ENCODE data around the gene CCPG1. TPM values are rescaled to one million over a fixed set of nuclear protein-coding genes. Genes with fewer than 3 reads are reported as not detected.

Gene CCPG1
- total RNA-seq, 2 donors from 2014 or later = 8.7 to 10.9 TPM

DNA sequence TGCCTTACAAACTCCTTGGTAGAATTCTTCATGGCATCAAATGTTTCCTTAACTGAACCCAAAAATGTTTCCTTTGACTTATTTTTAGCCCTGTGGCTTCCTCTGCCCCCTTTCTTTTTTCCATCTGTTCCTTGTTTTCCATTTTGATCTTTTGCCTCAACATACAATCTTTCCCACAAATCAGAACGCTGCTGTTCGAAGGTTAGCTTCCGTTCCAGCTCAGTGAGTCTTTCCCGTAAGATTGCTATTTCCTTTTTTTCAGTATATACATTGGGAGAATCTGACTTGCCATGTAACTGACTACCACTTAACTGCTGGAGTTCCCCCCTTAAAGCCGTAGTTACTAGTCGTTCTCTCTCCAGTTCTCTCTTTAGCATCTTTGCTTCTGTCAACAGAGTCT, 47.9 kb downstream of the CCPG1 start:
- H3K27ac Mint-ChIP-seq = peak overlapping the region; percentile 28
- H3K9me3 Mint-ChIP-seq = no peaks in the 10 kb centered on the region
- ATAC-seq (replicated peaks) = no peak

DNA sequence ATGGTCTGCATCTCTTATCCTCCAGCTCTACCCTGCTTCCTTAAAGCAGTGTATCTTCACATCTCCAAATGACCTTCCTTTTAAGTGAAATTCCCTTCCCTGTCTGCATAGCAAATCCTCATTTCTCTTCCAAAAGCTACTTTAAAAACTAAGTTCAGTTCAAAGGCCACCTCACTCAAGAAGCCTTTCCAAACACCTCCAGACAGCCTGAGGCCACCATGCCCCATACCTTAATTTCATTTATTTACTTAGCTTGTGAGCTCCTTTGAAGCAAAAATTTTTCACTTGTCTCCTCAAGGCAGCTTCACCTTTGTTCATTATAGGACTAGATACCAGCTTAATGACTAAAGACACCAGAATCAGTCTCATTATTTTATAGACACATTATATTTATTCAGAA, 49.7 kb downstream of the CCPG1 start:
- ATAC-seq (replicated peaks) = no peak
- no peaks in the 10 kb centered on the region for H3K27me3 Mint-ChIP-seq
- peak overlapping the region; percentile 42 for H3K27ac Mint-ChIP-seq
- no peaks in the 10 kb centered on the region for H3K4me1 Mint-ChIP-seq
- H3K4me3 Mint-ChIP-seq = no peak overlapping the region
- no peaks in the 10 kb centered on the region for H3K9me3 Mint-ChIP-seq
- H3K36me3 Mint-ChIP-seq (ENCODE audit: low read depth) = peaks cover 67% of the 10 kb centered on the region

More for the DNA sequence above, 47.9 kb downstream of the CCPG1 start:
- no peaks in the 10 kb centered on the region for H3K27me3 Mint-ChIP-seq
- no peaks in the 10 kb centered on the region for H3K4me1 Mint-ChIP-seq
- H3K36me3 Mint-ChIP-seq (ENCODE audit: low read depth) = peaks cover 63% of the 10 kb centered on the region
- H3K4me3 Mint-ChIP-seq = no peak overlapping the region

DNA sequence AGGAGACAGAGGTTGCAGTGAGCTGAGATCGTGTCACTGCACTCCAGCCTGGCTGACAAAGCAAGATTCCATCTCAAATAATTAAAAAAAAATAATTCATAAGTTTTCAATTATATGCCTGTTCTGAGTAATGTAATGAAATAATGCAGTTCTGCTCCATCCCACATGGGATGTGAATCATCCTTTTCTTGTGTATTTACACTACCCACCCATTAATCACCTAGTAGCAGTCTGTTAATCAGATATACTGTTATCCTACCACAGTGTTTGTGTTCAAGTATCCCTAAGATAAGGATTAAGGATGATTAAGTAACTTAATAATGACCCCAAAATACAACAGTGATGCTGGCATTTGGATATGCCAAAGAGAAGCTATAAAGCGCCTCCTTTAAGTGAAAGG, 50.4 kb downstream of the CCPG1 start:
- Mint-ChIP-seq H3K9me3 (no peaks in the 10 kb centered on the region), H3K27me3 (no peaks in the 10 kb centered on the region), H3K4me3 (no peak overlapping the region), H3K4me1 (no peaks in the 10 kb centered on the region), H3K36me3 (ENCODE audit: low read depth) (peaks cover 72% of the 10 kb centered on the region), H3K27ac (no peak overlapping the region)
- no peak for ATAC-seq (replicated peaks)

DNA sequence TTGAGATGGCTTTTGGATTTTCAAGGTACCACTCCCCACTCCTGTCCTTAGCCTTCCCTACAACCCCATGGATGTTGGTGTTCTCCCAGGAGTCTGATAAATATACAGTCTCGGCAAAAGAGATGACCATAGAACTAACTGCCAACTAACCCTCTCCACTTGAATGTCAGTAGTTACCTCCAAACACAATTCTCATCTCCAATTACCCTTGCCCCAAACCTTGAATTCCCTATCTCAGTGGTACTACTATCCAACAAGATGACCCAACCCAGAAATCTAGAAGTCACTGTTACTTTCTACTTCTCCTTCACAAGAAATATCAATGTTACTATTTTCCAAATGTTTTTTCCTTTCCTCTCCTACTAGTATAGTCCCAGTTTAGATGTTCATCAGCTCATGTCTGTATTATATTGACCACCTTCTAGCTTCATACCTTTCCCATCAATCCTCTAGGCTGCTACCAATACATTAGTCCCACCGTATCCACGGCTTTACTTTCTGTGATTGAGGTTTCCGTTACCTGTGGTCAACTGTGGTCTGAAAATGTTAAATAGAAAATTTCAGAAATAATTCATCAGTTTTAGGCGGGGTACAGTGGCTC, 51.1 kb downstream of the CCPG1 start:
- Mint-ChIP-seq H3K9me3 (no peaks in the 10 kb centered on the region), H3K27ac (no peak overlapping the region), H3K4me3 (no peak overlapping the region), H3K4me1 (no peaks in the 10 kb centered on the region), H3K36me3 (ENCODE audit: low read depth) (peaks cover 78% of the 10 kb centered on the region), H3K27me3 (no peaks in the 10 kb centered on the region)
- no peak for ATAC-seq (replicated peaks)

DNA sequence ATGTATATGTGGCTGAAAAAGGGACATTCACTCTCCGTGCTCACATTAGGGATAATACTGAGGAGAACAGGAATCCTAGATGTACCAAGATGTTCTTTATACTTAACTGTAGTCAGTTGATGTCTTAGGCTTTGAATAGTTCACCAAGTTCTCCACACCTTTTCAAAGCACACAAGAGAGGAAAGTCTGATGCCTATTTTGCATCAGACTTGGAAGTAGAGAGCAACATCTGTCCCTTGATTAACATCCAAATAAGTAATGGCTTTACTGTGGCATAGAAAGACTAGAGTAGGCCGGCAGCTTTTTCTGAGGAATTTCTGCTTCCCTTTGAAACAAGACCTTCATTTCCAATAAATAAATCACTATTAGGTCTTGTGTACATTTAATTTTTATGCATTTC, 55.1 kb downstream of the CCPG1 start:
- H3K9me3 Mint-ChIP-seq = no peaks in the 10 kb centered on the region
- H3K27ac Mint-ChIP-seq = no peak overlapping the region
- H3K36me3 Mint-ChIP-seq (ENCODE audit: low read depth) = peaks cover 88% of the 10 kb centered on the region
- H3K27me3 Mint-ChIP-seq = no peaks in the 10 kb centered on the region
- no peak overlapping the region for H3K4me3 Mint-ChIP-seq
- H3K4me1 Mint-ChIP-seq = no peaks in the 10 kb centered on the region
- ATAC-seq (replicated peaks) = no peak

DNA sequence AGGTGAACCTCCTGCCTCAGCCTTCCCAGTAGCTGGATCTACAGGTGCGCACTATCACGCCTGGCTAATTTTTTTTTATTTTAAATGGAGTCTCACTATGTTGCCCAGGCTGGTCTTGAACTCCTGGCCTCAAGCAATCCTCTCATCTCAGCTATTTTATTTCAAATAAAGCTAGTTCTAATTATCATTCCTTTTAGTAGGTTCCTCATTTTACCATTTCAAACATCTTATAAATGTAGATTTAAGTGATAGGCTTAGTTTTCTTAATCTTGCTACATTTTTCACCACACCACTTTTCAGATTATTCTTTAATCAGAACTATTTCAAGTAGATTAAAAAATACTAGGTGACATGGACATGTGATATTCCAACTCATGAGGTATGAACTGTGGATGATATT, 58.9 kb downstream of the CCPG1 start:
- ATAC-seq (replicated peaks) = no peak
- Mint-ChIP-seq H3K4me3 (no peak overlapping the region), H3K4me1 (no peaks in the 10 kb centered on the region), H3K27me3 (no peaks in the 10 kb centered on the region), H3K27ac (no peak overlapping the region), H3K36me3 (ENCODE audit: low read depth) (peaks cover 83% of the 10 kb centered on the region), H3K9me3 (no peaks in the 10 kb centered on the region)

DNA sequence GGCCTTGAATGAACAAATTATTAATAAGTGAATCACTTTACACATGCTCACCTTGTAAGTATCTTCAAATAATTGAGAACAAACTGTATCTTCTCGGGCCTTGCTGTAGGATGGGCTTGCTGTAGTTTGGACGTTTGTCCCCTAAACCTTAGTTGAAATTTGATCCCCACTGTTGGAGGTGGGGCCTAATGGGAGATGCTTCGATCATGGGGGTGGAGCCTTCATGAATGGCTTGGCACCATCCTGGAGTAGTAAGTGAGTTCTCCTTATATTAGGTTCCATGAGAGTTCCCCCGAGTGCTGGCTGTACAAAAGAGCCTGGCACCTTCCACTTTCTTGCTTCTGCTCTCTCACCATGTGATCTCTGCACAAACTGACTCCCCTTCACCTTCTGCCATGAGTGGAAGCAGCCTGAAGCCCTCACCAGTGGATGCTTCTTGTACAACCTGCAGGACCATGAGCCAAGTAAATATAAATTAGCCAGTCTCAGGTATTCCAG, 59.8 kb downstream of the CCPG1 start:
- H3K27me3 Mint-ChIP-seq = no peaks in the 10 kb centered on the region
- H3K4me3 Mint-ChIP-seq = no peak overlapping the region
- no peak for ATAC-seq (replicated peaks)
- H3K4me1 Mint-ChIP-seq = no peaks in the 10 kb centered on the region
- H3K9me3 Mint-ChIP-seq = no peaks in the 10 kb centered on the region
- H3K27ac Mint-ChIP-seq = no peak overlapping the region
- H3K36me3 Mint-ChIP-seq (ENCODE audit: low read depth) = peaks cover 88% of the 10 kb centered on the region

DNA sequence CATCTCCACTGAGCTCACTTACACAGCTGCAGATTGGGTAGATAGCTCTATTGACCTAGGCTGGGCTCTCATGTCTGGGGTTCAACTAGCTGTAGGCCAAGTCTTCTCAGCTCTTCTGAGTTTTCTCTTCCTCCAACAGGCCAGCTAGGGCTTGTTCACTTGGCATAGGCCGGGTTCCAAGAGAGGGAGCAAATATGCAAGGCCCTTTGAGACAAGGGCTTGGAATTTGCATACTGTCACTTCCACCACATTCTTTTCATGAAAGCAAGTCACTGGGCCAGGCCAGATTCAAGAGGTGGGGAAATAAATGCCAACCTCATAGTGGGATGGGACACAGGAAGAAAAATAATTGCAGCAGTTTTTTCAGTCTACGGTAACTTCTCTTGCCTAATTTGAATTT, 64.0 kb downstream of the CCPG1 start:
- Mint-ChIP-seq H3K4me3 (no peak overlapping the region), H3K9me3 (no peaks in the 10 kb centered on the region), H3K27ac (peak overlapping the region; percentile 33), H3K4me1 (no peaks in the 10 kb centered on the region), H3K27me3 (no peaks in the 10 kb centered on the region), H3K36me3 (ENCODE audit: low read depth) (peaks cover 73% of the 10 kb centered on the region)
- no peak for ATAC-seq (replicated peaks)

DNA sequence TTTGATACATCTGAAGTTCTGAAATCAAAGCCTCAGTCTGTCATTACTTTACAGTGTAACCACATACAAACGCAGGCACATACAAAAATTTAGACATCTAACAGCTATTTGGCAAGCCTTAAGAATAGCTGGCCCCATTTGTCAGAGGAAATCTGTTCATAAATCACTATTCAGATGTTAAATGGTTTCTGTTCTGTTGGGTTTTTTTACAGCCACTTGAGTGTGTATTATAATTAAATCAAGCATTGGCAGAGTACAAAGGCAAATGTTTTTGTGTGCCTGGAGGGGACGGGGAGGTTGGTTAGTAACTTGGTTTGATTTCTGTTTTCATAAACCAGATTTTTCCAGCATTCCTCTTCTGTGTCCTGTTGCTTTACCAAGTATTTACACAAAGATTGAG, 65.0 kb downstream of the CCPG1 start:
- Mint-ChIP-seq H3K27ac (no peak overlapping the region), H3K27me3 (no peaks in the 10 kb centered on the region), H3K36me3 (ENCODE audit: low read depth) (peaks cover 75% of the 10 kb centered on the region), H3K4me1 (no peaks in the 10 kb centered on the region), H3K4me3 (no peak overlapping the region), H3K9me3 (no peaks in the 10 kb centered on the region)
- ATAC-seq (replicated peaks) = no peak

DNA sequence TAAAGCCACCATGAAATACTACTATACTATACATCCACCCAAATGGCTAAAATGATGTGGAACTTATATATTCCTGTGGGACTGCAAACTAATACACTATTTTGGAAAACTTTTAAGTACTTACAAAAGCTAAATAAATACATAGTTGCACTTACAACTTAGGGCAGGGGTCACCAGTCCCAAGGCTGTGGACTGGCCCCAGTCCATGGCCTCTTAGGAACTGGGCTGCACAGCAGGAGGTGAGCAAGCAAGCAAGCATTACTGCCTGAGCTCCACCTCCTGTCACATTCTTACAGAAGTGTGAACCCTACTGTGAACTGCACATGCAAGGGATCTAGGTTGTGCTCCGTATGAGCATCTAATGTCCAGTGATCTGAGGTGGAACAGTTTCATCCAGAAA, 71.0 kb downstream of the CCPG1 start:
- ATAC-seq (replicated peaks) = no peak
- peaks cover 67% of the 10 kb centered on the region for H3K36me3 Mint-ChIP-seq (ENCODE audit: low read depth)
- H3K27me3 Mint-ChIP-seq = no peaks in the 10 kb centered on the region
- no peaks in the 10 kb centered on the region for H3K9me3 Mint-ChIP-seq
- no peaks in the 10 kb centered on the region for H3K4me1 Mint-ChIP-seq
- no peak overlapping the region for H3K4me3 Mint-ChIP-seq
- H3K27ac Mint-ChIP-seq = no peak overlapping the region

DNA sequence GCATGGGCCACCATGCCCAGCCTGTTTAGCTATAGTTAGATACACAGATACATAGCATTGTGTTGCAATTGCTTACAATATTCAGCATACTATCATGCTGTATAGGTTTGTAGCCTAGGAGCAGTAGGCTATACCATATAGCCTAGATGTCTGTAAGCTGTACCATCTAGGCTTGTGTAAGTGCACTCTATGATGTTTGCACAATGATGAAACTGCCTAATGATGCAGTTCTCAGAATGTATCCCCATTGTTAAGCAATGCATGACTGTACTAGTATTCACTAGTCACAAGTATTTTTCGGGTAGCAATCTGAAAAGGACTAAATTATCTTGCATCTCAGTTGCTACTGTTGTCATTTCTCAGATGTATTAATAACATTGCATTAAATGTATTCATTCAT, 73.2 kb downstream of the CCPG1 start:
- no peaks in the 10 kb centered on the region for H3K9me3 Mint-ChIP-seq
- H3K4me3 Mint-ChIP-seq = no peak overlapping the region
- H3K36me3 Mint-ChIP-seq (ENCODE audit: low read depth) = peaks cover 77% of the 10 kb centered on the region
- ATAC-seq (replicated peaks) = no peak
- no peaks in the 10 kb centered on the region for H3K4me1 Mint-ChIP-seq
- H3K27ac Mint-ChIP-seq = peak overlapping the region; percentile 48
- no peaks in the 10 kb centered on the region for H3K27me3 Mint-ChIP-seq

DNA sequence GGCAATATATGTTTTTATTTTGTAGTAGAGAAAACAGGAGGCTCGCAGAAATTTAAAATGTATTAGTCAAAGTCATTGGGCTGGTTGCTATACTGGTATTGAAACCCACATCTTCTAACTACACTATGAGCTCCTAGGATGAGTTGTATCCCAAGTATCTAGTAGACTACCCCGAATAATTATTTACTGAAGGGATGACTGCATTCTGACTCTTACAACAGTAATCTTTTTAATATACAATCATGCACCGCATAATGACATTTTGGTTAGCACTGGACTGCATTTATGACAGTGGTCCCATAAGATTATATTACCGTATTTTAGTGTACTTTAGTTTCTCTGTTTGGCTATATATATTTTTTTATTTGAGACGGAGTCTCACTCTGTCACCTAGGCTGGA, 73.8 kb downstream of the CCPG1 start:
- no peak for ATAC-seq (replicated peaks)
- Mint-ChIP-seq H3K9me3 (no peaks in the 10 kb centered on the region), H3K36me3 (ENCODE audit: low read depth) (peaks cover 77% of the 10 kb centered on the region), H3K4me3 (no peak overlapping the region), H3K4me1 (no peaks in the 10 kb centered on the region), H3K27ac (no peak overlapping the region), H3K27me3 (no peaks in the 10 kb centered on the region)

DNA sequence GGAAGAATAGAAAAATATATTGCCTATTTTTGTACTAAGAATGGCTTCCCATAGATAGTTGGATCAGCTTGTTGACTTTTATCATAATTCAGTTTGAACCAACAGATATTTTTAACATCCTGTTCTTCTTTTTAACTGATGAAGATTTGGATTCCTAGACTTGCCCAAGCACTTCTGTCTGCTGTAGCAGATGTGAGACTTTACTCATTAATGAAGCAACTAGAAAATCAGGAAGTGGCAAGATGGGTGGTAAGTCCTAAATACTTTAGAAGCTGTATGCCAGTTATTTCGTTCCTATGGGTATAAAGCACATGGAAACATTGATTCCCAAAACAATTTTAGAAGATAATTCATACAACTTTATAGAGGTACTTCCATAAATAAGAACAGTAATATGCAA, 80.8 kb downstream of the CCPG1 start:
- peaks cover 13% of the 10 kb centered on the region for H3K4me1 Mint-ChIP-seq
- H3K4me3 Mint-ChIP-seq = no peak overlapping the region
- no peaks in the 10 kb centered on the region for H3K9me3 Mint-ChIP-seq
- H3K36me3 Mint-ChIP-seq (ENCODE audit: low read depth) = peaks cover 64% of the 10 kb centered on the region
- no peak for ATAC-seq (replicated peaks)
- H3K27ac Mint-ChIP-seq = no peak overlapping the region
- H3K27me3 Mint-ChIP-seq = no peaks in the 10 kb centered on the region

DNA sequence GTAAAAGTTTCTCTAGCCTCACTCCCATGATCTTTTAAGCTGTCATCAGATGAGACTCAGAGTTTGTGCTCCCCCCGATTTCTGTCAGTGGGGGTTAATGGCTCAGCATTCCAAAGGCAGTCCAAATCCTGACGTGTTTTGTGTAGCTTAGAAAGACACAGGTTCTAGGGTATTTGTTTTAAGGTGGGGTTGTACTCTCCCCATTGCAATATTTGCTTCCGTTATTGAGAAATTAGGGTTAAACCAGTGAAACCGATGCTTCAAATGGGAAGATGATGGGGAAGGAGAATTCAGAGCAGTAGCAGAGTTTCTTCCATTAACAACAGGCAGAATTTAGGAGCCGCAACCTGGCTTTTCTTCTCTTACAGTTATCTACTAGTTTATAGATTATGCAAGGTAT, 85.7 kb downstream of the CCPG1 start:
- Mint-ChIP-seq H3K4me3 (peak overlapping the region; percentile 28), H3K27me3 (no peaks in the 10 kb centered on the region), H3K36me3 (ENCODE audit: low read depth) (peaks cover 40% of the 10 kb centered on the region), H3K4me1 (peaks cover 26% of the 10 kb centered on the region), H3K27ac (no peak overlapping the region), H3K9me3 (no peaks in the 10 kb centered on the region)
- ATAC-seq (replicated peaks) = no peak

DNA sequence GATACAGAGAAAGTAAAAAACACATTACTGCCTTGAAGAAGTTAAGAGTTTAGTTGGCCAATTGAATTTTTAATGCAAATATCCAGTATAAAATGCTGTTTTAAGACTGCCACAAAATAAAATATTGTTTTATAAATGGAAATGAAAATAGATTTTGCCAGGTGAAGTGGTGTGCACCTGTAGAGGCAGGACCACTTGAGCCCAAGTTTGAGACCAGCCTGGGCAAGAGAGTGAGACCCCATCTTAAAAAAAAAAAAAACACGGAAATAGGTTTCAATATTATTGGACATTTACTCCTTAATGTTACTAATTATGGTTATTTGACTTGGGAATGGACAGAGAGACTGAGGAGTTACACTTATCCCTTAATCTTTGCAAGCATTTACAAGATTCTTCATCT, 87.2 kb downstream of the CCPG1 start:
- no peak for ATAC-seq (replicated peaks)
- no peaks in the 10 kb centered on the region for H3K9me3 Mint-ChIP-seq
- H3K36me3 Mint-ChIP-seq (ENCODE audit: low read depth) = peaks cover 45% of the 10 kb centered on the region
- no peaks in the 10 kb centered on the region for H3K27me3 Mint-ChIP-seq
- H3K27ac Mint-ChIP-seq = no peak overlapping the region
- H3K4me1 Mint-ChIP-seq = peaks cover 33% of the 10 kb centered on the region
- peak overlapping the region; percentile 39 for H3K4me3 Mint-ChIP-seq

DNA sequence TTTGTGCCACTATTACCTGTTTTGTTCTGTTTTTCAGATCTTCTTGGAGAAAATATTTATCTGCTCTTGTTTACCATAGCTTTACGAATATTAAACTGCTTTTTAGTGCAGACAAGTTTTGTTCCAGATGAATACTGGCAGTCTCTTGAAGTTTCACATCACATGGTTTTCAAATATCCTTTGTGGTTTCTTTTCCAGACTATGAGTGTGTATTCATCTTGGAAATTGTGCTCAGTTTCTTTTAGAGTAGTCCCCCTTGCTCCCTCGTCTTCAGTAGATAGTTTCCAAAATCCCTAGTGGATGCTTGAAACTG, 88.0 kb downstream of the CCPG1 start:
- Mint-ChIP-seq H3K27me3 (no peaks in the 10 kb centered on the region), H3K27ac (peak overlapping the region; percentile 100), H3K36me3 (ENCODE audit: low read depth) (peaks cover 46% of the 10 kb centered on the region), H3K4me3 (peak overlapping the region; percentile 100), H3K9me3 (no peaks in the 10 kb centered on the region), H3K4me1 (peaks cover 37% of the 10 kb centered on the region)
- no peak for ATAC-seq (replicated peaks)

All from activated T-helper 17 cell treated with anti-CD3 and anti-CD28 coated beads, Interleukin-2, amount 50 U/mL, for 72 hours (primary cell).